H1 (cell line): ENCODE results near the gene LMTK3. TPM values are rescaled to one million over a fixed set of nuclear protein-coding genes. Genes with fewer than 3 reads are reported as not detected.

ENCODE experiments used
- CTCF ChIA-PET: fragments of 300-600 bp; sonication (Branson Sonifier 250); formaldehyde crosslinking; loops from one replicate; lab custom pipeline; 2021; ENCODE audit not compliant: partially characterized antibody; lab: Charles Lee
- POLR2A ChIA-PET: fragments of 300-600 bp; sonication (Branson Sonifier 250); formaldehyde crosslinking; loops from one replicate; lab custom pipeline; 2021; ENCODE audit warnings: inconsistent platforms; ENCODE audit not compliant: partially characterized antibody; lab: Charles Lee
- DNase-seq, 2 experiments: peaks; one replicate each; pipeline versions ENCODE4 v3.0.0 to v3.0.0-alpha.2; 2010 to 2022; ENCODE audit warnings: low spot score in 2 of 2, low read depth in 1 of 2, mixed read lengths in 1 of 2
- FAIRE-seq: peaks from 2 replicates; lab custom pipeline; 2011; peaks lifted over from hg19 to GRCh38; lab: Jason Lieb, UNC
- H2AFZ ChIP-seq: 2 replicates; pipeline ENCODE4 v1.8.1; 2012; ENCODE audit warnings: low read length, inconsistent platforms
- H2AK5ac ChIP-seq: 2 replicates; pipeline ENCODE4 v1.6.1; 2013; ENCODE audit warnings: low read depth, low read length
- H2BK120ac ChIP-seq: replicated peaks from 2 replicates; pipeline ENCODE3; 2013; ENCODE audit warnings: low read depth, low read length, inconsistent platforms
- H2BK12ac ChIP-seq: 2 replicates; pipeline ENCODE4 v1.6.1; 2013; ENCODE audit warnings: low read depth, low read length
- H2BK15ac ChIP-seq: 2 replicates; pipeline ENCODE4 v1.6.1; 2013; ENCODE audit warnings: low read length
- H2BK20ac ChIP-seq: 2 replicates; pipeline ENCODE4 v1.6.1; 2013; ENCODE audit warnings: low read length
- H2BK5ac ChIP-seq: 2 replicates; pipeline ENCODE4 v1.6.1; 2013; ENCODE audit warnings: low read depth, low read length
- H3K14ac ChIP-seq: 2 replicates; pipeline ENCODE4 v1.6.1; 2013; ENCODE audit warnings: inconsistent platforms; ENCODE audit not compliant: insufficient read length
- H3K18ac ChIP-seq: 2 replicates; pipeline ENCODE4 v1.6.1; 2013; ENCODE audit warnings: low read length; ENCODE audit errors: extremely low read depth
- H3K23ac ChIP-seq: 2 replicates; pipeline ENCODE4 v1.6.1; 2013; ENCODE audit warnings: inconsistent platforms; ENCODE audit not compliant: insufficient read length
- H3K23me2 ChIP-seq: 2 replicates; pipeline ENCODE4 v1.6.1; 2013; ENCODE audit warnings: low read depth, low read length
- H3K27ac ChIP-seq: 2 replicates; pipeline ENCODE4 v1.6.1; 2011; ENCODE audit warnings: low read depth, low read length, inconsistent platforms
- H3K27me3 ChIP-seq, 4 experiments: replicated peaks in 1 of 4; 1 replicate in 1 of 4; 2 replicates in 3 of 4; pipeline versions ENCODE4 v1.6.1 to v1.8.1; 2011 to 2013; ENCODE audit warnings: low read length in 3 of 4, mild to moderate bottlenecking in 3 of 4, inconsistent platforms in 2 of 4, mixed read lengths in 2 of 4, moderate library complexity in 1 of 4; ENCODE audit not compliant: control insufficient read depth in 3 of 4, insufficient read depth in 3 of 4; ENCODE audit errors: extremely low read depth in 1 of 4
- H3K36me3 ChIP-seq, 4 experiments: 2 replicates each; pipeline versions ENCODE4 v1.6.1 to v1.8.1; 2011 to 2013; ENCODE audit warnings: mild to moderate bottlenecking in 4 of 4, low read length in 3 of 4, moderate library complexity in 2 of 4, control low read depth in 1 of 4, inconsistent platforms in 1 of 4; ENCODE audit not compliant: insufficient read depth in 4 of 4, control insufficient read depth in 2 of 4
- H3K4ac ChIP-seq: replicated peaks from 2 replicates; pipeline ENCODE3; 2013; ENCODE audit warnings: low read length, low read depth, mixed read lengths, inconsistent platforms; ENCODE audit not compliant: insufficient read length
- H3K4me1 ChIP-seq, 4 experiments: replicated peaks in 1 of 4; 1 replicate in 1 of 4; 2 replicates in 3 of 4; pipeline versions ENCODE4 v1.6.1 to v1.8.1; 2011 to 2013; ENCODE audit warnings: low read length in 3 of 4, inconsistent platforms in 2 of 4, mixed read lengths in 1 of 4; ENCODE audit not compliant: insufficient read depth in 4 of 4, control insufficient read depth in 3 of 4
- H3K4me2 ChIP-seq, 2 experiments: 2 replicates each; pipeline versions ENCODE4 v1.6.1 to v1.8.1; 2011 to 2013; ENCODE audit warnings: low read depth in 2 of 2, low read length in 2 of 2, control low read depth in 1 of 2, inconsistent platforms in 1 of 2, mild to moderate bottlenecking in 1 of 2; ENCODE audit not compliant: insufficient read depth in 1 of 2
- H3K4me3 ChIP-seq, 4 experiments: fragments of 200-600, 300-600 bp in 1 of 4; sonication (generic), shearing (Covaris generic), sonication (Bioruptor Twin) in 1 of 4; 2 replicates each; pipeline versions ENCODE4 v1.5.1 to v1.8.1; 2011 to 2016; ENCODE audit warnings: low read length in 4 of 4, low read depth in 3 of 4, control low read depth in 2 of 4, inconsistent platforms in 2 of 4, mild to moderate bottlenecking in 2 of 4, mixed read lengths in 1 of 4, moderate library complexity in 1 of 4; ENCODE audit not compliant: insufficient read depth in 2 of 4; ENCODE audit errors: extremely low read depth in 1 of 4
- H3K56ac ChIP-seq: replicated peaks from 2 replicates; pipeline ENCODE3; 2013; ENCODE audit warnings: low read depth, mild to moderate bottlenecking, mixed read lengths, low read length, inconsistent platforms; ENCODE audit not compliant: insufficient read length
- H3K79me1 ChIP-seq: 2 replicates; pipeline ENCODE4 v1.6.1; 2013; ENCODE audit warnings: low read depth, low read length, control low read depth
- H3K79me2 ChIP-seq, 2 experiments: 2 replicates each; pipeline versions ENCODE4 v1.6.1 to v1.8.1; 2012 to 2013; ENCODE audit warnings: low read length in 2 of 2, mild to moderate bottlenecking in 2 of 2, inconsistent platforms in 1 of 2; ENCODE audit not compliant: insufficient read depth in 2 of 2, control insufficient read depth in 1 of 2
- H3K9ac ChIP-seq, 4 experiments: replicated peaks in 1 of 4; 1 replicate in 1 of 4; 2 replicates in 3 of 4; pipeline versions ENCODE4 v1.6.1 to v1.8.1; 2011 to 2013; ENCODE audit warnings: low read depth in 3 of 4, low read length in 3 of 4, control low read depth in 2 of 4, mild to moderate bottlenecking in 2 of 4, moderate library complexity in 2 of 4, inconsistent platforms in 1 of 4; ENCODE audit errors: extremely low read depth in 1 of 4
- H3K9me3 ChIP-seq, 2 experiments: 2 replicates each; pipeline versions ENCODE4 v1.6.1 to v1.8.1; 2012 to 2013; ENCODE audit warnings: mild to moderate bottlenecking in 2 of 2, moderate library complexity in 2 of 2, control low read depth in 1 of 2, inconsistent platforms in 1 of 2, low read depth in 1 of 2, low read length in 1 of 2, mixed read lengths in 1 of 2; ENCODE audit not compliant: insufficient read depth in 2 of 2
- H4K20me1 ChIP-seq, 2 experiments: replicated peaks in 1 of 2; 2 replicates each; pipeline versions ENCODE3 to v1.8.1; 2011 to 2013; ENCODE audit warnings: inconsistent platforms in 2 of 2, low read length in 2 of 2, mild to moderate bottlenecking in 1 of 2; ENCODE audit not compliant: insufficient read depth in 2 of 2, control insufficient read depth in 1 of 2
- H4K5ac ChIP-seq: 2 replicates; pipeline ENCODE4 v1.6.1; 2013; ENCODE audit warnings: low read length, low read depth, mixed read lengths, inconsistent platforms; ENCODE audit not compliant: insufficient read length
- H4K8ac ChIP-seq: 2 replicates; pipeline ENCODE4 v1.8.0; 2013; ENCODE audit warnings: mild to moderate bottlenecking, moderate library complexity, low read length, inconsistent platforms; ENCODE audit not compliant: insufficient read depth; ENCODE audit errors: extremely low read depth
- H4K91ac ChIP-seq: replicated peaks from 2 replicates; pipeline ENCODE3; 2013; ENCODE audit warnings: low read length, mixed read lengths, inconsistent platforms; ENCODE audit not compliant: insufficient read length
- ASH2L ChIP-seq: fragments of 200-600, 300-600 bp; sonication (generic); IDR thresholded peaks from one replicate; pipeline ENCODE4 v1.7.1; 2017; ENCODE audit warnings: low read length
- CEBPB ChIP-seq: IDR thresholded peaks from 2 replicates; pipeline ENCODE4 v1.6.1; 2012; ENCODE audit warnings: low read depth, low read length
- HDAC6 ChIP-seq: IDR thresholded peaks from one replicate; pipeline ENCODE4 v1.7.1; 2012; ENCODE audit warnings: low read depth, mild to moderate bottlenecking, inconsistent platforms, low read length, moderate library complexity
- JUND ChIP-seq: IDR thresholded peaks from 2 replicates; pipeline ENCODE4 v1.6.1; 2011; ENCODE audit warnings: mild to moderate bottlenecking, improper control_type of control experiment, low read length
- POLR2A ChIP-seq, 2 experiments: IDR thresholded peaks; 1 replicate in 1 of 2; 2 replicates in 1 of 2; pipeline ENCODE4 v1.6.1; 2011; ENCODE audit warnings: low read depth in 2 of 2, low read length in 2 of 2, mild to moderate bottlenecking in 2 of 2; ENCODE audit errors: control extremely low read depth in 1 of 2
- SIX5 ChIP-seq: IDR thresholded peaks from 2 replicates; pipeline ENCODE4 v1.6.1; 2011; ENCODE audit warnings: mild to moderate bottlenecking, low read depth, low read length
- SP2 ChIP-seq: IDR thresholded peaks from 2 replicates; pipeline ENCODE4 v1.6.1; 2012; ENCODE audit warnings: mild to moderate bottlenecking, low read length, inconsistent platforms
- TAF7 ChIP-seq: optimal IDR thresholded peaks from 2 replicates; pipeline ENCODE3; 2011; ENCODE audit warnings: low read depth, mild to moderate bottlenecking, inconsistent platforms, low read length, moderate library complexity, borderline replicate concordance
- TEAD4 ChIP-seq: IDR thresholded peaks from 2 replicates; pipeline ENCODE4 v1.6.1; 2012; ENCODE audit warnings: low read depth, low read length, inconsistent platforms, mixed read lengths
- USF2 ChIP-seq: IDR thresholded peaks from 2 replicates; pipeline ENCODE4 v1.6.1; 2011; ENCODE audit warnings: low read length, improper control_type of control experiment
- YY1 ChIP-seq: IDR thresholded peaks from 2 replicates; pipeline ENCODE4 v1.6.1; 2011; ENCODE audit warnings: low read depth, mild to moderate bottlenecking, low read length
- WGBS, 2 experiments: shearing (Covaris generic) in 1 of 2; methylation state at CpG; one replicate each; pipeline versions ENCODE4 v1.1.6 to v1.1.7; 2013 to 2015; ENCODE audit warnings: low lambda C conversion rate in 2 of 2, mixed read lengths in 2 of 2, inconsistent platforms in 1 of 2, low coverage in 1 of 2, missing lambda C conversion rate in 1 of 2; ENCODE audit not compliant: insufficient replicate concordance in 2 of 2, insufficient coverage in 1 of 2, insufficient read length in 1 of 2; ENCODE audit errors: extremely low coverage in 1 of 2, missing lambda C conversion rate in 1 of 2; 5-methylcytosine and 5-hydroxymethylcytosine counted together
- polyA plus RNA-seq, 7 experiments: library from polyadenylated mRNA; depleted of rRNA in 3 of 7; stranded (reverse) in 5 of 7; unstranded in 2 of 7; fragments of >200 nt in 5 of 7; fragments of 200-250 nt in 2 of 7; gene quantifications; 1 replicate in 5 of 7; 2 replicates in 1 of 7; 4 replicates in 1 of 7; pipeline versions ENCODE4 v1.2.1 to v1.2.3, GENCODE V29; 2011 to 2013; ENCODE audit warnings: missing spikeins in 2 of 7, mixed read lengths in 2 of 7
- total RNA-seq: library from RNA; stranded (reverse); fragmentation: NEBNext Ultra II Directional; extraction: Animal tissue kit (Norgen Biotek cat#: 25700); gene quantifications from 2 replicates; pipeline ENCODE4 v1.2.1, GENCODE V29; 2021
- TF ChIP-seq, protein P1 (sequence below): IDR thresholded peaks from 2 replicates; pipeline ENCODE4 v1.6.1; 2012; ENCODE audit warnings: low read length, inconsistent platforms

The LMTK3 gene
- total and polyA plus RNA-seq, 2 of the 8 experiments (the other 6 are each of a cell fraction or from before 2014, with no cell fraction given): 2.7 to 12.4 TPM

GRCh38 chr19:48548253-48548911 lies 36.7 kb upstream of the LMTK3 start:
- Histone ChIP-seq H3K14ac (no peak overlapping the region), H4K8ac (no peak overlapping the region), H3K9ac (no peak overlapping the region), H2BK15ac (no peak overlapping the region), H2BK5ac (no peak overlapping the region), H3K4me3 (no peak overlapping the region), H3K27me3 (no peaks in the 10 kb centered on the region; a peak in 1 of 7 replicates), H3K4ac (no peak overlapping the region), H3K79me1 (no peaks in the 10 kb centered on the region), H3K23me2 (peaks cover 8% of the 10 kb centered on the region; the same call in 1 of the 2 replicates), H2BK20ac (no peak overlapping the region), H4K5ac (no peak overlapping the region), H3K18ac (no peak overlapping the region), H3K79me2 (no peaks in the 10 kb centered on the region), H3K9me3 (no peaks in the 10 kb centered on the region), H4K91ac (no peak overlapping the region), H2BK12ac (no peak overlapping the region), H2BK120ac (no peak overlapping the region), H4K20me1 (peaks cover 0 to 3% of the 10 kb centered on the region in 2 experiments), H2AFZ (no peak overlapping the region), H3K36me3 (no peaks in the 10 kb centered on the region), H3K27ac (no peak overlapping the region), H3K56ac (peak overlapping the region; percentile 36), H2AK5ac (0 out of 2 replicates have a peak overlapping the region, but pooled peaks have one; percentile 10), H3K23ac (no peak overlapping the region), H3K4me1 (peaks cover 0 to 22% (median 9%) of the 10 kb centered on the region in 4 experiments; a peak in 6 of 7 replicates), H3K4me2 (no peak overlapping the region)
- ChIA-PET POLR2A (no interaction called here), CTCF (no interaction called here)
- DNase-seq (no peak), FAIRE-seq (no peak)
- WGBS, 2 experiments: 88 to 100% methylated on average over 1 of the region's 1 CpG
- TF ChIP-seq HDAC6 (no peak), TEAD4 (no peak), CEBPB (no peak), SIX5 (no peak), JUND (no peak), ASH2L (no peak), POLR2A (IDR thresholded peaks at IDR 0.05; ENCODE audit: control extremely low read depth in 1 of 2, low read depth in 2 of 2, low read length in 2 of 2) (no peak), USF2 (no peak), YY1 (no peak), TAF7 (no peak), SP2 (no peak)
- TF ChIP-seq, protein P1, sequence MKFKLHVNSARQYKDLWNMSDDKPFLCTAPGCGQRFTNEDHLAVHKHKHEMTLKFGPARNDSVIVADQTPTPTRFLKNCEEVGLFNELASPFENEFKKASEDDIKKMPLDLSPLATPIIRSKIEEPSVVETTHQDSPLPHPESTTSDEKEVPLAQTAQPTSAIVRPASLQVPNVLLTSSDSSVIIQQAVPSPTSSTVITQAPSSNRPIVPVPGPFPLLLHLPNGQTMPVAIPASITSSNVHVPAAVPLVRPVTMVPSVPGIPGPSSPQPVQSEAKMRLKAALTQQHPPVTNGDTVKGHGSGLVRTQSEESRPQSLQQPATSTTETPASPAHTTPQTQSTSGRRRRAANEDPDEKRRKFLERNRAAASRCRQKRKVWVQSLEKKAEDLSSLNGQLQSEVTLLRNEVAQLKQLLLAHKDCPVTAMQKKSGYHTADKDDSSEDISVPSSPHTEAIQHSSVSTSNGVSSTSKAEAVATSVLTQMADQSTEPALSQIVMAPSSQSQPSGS: no peak
